ENCODE measurements around the gene IPMK.
"Not testable (repeated sequence)": the region's sequence is repeated elsewhere in the genome, so short reads cannot be mapped to it uniquely, and the experiment has no call there.

Gene IPMK

DNA sequence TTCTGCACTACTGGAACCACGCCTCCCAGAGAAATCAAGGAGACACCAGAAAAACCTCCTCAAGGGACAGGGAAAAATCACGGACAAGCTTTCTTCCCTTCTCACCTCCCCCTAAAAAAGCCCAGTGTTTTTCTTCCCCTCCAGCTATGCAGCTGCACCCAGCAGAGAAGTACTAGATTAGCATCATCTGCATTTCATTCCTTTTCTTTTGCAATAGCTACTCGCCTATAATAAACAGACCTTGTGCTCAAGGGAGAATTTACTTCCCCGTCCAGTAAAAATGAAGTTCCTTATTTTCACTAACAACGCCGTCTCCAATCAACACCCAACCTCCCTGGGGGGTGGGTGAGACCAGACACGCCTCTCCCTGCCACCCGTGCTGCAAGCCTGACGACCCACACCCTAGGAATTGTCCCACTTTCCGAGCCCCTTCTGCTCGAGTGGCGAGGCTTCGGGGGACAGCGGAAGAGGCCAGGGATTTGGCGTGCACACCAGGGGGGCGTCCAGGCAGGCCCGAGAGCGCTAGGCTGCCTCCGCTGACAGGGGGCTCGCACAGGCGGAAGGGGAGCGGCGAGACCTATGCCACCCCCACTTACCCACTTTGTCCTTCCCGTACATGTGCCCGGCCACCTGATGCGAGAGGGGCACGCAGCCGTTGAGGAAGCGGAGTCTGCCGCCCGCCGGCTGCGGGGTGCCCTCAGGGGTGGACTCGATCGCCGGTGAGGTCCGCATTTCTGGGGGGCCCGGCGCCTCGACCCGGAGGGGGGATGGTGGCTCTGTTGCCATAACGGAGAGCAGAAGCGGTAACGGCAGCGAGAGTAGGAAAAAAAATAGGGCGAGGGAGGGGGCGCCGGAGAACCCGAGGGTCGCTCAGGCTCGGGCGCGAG is 625 bp downstream of the IPMK start:
- DNase-seq, result no peak

DNA sequence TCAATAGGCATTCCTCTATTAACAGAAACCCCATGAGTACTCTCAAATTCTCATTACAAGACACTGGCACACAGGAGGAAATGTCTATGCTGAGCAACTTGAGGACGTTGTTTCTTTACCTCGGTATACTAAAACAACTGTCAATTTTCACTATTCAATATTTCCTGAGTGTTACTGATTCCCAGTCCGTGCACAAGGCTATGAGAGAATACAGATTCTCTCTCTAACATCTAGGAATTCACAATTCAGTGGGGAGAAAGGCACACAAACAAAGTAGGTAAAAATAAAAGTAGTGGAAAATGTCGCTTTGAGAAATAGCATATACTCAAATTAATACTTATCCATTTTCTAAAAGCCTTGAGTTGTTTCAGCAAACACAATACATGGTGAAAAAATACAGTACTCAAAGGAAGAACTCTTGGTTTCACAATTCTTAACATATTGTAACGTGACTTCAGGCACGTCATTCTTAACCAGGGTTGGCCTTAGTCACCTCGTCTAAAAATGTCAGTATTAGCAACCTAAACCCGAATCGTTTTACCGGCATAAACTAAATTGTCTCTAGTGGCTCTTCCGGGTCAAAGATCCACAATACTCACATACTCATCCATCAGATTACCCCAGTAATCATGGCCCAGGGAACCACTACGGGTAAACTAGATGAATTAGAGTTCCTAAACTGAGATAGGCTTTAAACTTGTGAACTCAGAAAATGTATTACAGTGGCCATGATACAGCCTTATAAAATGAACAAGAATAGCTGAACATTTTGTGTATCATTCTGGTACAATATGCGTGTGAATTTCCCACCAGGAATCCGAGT is 1.5 kb downstream of the IPMK start:
- no peak for DNase-seq

DNA sequence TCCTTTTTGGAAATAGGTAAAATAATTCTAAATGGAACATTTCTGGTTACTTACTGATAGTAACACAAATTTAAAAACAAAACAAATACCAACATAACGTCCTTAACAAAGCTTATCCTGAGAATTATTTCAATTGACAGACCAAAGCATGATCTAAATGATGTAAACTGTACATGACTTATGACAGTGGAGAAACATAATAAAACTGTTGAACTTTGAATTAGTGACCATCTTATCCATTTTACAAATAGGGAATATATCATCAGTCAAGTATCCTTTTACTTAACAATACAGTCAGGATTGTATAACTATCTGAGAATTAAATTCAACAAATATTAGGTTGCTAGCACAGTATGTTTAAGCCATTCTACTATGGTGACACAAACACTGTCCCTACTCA is 2.4 kb downstream of the IPMK start:
- DNase-seq, result no peak

DNA sequence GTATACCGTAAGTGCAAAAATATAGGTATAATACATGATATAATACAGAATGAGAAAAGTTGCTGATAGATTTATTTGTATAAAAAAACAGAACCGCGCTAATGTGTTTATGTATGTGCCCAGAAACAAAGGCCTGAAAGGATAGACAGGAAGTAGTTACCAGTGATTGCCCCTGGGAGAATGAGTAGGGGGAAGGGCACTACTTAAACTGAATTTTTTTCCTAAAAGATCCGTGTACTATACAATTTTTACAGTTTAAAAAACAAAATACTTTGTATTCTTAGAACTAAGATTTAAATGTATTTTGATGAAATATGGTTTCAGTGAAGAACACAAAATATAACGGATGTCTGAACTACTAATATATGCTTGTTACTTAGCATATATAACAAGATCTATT is 2.9 kb downstream of the IPMK start:
- no peak for DNase-seq

DNA sequence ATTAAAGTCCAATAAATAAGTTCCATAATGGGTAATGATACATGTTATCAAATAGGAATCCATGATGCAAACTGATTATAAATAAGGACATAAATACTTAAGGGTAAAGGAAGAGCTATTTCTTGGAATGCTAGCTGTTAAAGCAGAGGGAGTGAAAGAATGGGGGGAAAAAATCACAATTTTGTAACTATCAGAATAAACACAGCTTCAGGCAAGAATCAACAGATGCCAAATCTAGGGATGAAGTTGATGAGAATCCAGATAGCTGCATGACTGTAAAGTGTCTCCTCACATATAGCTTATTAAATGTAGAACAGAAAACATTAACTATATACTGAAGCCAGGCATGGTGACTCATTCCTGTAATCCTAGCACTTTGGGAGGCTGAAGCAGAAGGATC is 4.9 kb downstream of the IPMK start:
- no peak for DNase-seq

DNA sequence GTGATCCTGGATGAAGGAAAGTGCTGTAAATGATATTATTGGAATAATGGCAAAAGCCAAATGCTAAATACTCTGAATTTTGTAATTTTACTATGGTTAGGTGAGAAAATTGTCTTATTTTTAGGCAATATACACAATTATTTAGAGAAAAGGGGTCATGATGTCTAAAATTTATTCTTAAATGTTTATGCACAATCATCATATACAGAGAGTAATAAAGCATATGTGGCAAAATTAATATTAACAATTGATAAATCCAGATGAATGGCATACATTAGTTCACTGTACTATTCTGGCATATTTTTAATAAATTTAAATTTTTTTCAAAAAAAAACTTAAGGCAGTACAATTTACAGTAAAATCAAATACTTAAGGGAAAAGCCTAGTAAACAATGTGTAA is 7.4 kb downstream of the IPMK start:
- no peak for DNase-seq

DNA sequence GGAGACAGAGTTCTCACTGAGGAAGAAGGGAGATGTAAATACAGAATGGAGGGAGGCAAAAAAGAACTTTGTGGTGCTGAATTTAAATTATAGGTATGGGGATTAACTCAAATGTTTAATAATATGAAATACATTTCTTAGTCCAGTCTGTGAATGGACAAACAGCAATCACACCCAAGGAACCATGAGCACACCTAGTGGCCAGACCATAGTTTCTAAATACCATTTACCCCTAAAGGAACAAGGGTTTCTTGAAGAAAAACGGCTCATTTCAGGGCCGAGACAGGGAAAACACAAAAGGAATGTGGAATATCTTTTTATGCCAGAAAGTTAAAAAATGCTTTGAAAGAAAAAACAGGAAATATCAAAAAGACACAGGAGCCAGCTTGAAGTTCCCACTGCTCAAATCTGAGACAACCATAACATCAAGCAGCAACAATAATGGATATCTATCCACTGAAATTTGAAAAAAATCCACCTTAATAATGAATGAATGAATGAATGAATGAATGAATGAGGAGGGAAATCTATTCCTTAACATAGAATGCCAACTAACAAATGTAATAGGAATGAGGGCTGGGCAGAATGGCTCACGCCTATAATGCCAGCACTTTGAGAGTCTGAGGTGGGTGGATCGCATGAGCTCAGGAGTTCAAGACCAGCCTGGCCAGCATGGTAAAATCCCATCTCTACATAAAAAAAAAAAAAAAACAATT is 8.6 kb downstream of the IPMK start:
- no peak for DNase-seq

DNA sequence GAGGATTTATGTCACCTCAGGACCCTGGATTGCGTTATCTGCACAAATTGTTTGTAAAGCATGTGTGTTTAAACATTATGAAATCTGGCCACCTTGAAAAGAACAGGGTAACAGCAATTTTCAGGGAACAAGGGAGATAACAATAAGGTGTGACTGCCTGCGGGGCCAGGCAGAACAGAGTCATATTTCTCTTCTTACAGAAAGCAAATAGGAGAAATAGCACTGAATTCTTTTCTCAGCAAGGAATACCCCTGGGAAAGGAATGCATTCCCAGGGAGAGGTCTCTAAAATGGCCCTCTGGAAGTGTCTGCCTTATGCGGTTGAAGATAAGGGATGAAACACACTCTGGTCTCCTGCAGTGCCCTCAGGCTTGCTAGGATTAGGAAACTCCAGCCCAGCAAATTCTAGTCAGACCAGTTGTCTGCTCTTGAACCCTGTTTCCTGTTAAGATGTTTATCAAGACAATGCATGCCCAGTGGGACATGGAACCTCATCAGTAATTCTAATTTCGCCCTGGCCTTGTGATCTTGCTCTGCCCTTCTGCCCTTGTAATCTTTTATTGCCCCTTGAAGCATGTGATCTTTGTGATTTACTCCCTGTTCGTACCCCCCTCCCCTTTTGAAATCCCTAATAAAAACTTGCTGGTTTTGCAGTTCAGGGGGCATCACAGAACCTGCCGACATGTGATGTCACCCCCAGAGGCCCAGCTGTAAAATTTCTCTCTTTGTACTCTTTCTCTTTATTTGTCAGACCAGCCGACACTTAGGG is 11.5 kb downstream of the IPMK start:
- not testable (repeated sequence) for DNase-seq

DNA sequence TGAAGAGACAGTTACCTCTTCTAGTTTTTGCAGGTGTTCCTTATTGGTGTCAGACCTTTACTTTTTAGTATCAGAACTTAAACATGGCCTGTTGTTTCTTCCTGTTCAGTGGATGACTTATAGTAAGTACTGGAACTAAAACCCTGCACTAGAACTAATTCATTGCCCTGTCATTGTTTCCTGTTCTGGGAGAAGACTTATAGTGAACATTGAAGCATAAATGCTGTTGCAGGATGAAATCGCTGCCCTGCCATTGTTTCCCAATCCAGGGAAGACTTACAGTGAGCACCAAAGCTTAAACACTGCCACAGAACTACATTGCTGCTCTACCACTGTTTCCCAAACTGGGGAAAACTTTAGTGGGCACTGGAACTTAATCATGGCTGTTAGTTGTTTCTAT is 13.1 kb downstream of the IPMK start:
- no peak for DNase-seq

DNA sequence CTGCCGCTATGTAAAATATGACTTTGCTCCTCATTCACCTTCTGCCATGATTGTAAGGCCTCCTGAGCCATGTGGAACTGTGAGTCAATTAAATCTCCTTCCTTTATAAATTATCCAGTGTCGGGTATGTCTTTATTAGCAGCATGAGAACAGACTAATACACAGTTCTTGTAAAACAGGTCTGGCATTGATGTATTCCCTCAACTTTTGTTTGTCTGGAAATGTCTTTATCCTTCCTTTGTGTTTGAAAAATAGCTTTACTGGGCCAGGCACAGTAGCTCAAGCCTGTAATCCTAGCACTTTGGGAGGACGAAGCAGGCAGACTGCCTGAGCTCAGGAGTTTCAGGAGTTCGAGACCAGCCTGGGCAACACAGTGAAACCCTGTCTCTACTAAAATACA is 14.5 kb downstream of the IPMK start:
- DNase-seq, result no peak

DNA sequence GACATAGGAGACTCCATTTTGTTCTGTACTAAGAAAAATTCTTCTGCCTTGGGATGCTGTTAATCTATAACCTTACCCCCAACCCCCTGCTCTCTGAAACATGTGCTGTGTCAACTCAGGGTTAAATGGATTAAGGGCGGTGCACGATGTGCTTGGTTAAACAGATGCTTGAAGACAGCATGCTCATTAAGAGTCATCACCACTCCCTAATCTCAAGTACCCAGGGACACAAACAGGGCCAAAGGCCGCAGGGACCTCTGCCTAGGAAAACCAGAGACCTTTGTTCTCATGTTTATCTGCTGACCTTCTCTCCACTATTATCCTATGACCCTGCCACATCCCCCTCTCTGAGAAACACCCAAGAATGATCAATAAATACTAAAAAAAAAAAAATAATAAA is 23.0 kb downstream of the IPMK start:
- not testable (repeated sequence) for DNase-seq

DNA sequence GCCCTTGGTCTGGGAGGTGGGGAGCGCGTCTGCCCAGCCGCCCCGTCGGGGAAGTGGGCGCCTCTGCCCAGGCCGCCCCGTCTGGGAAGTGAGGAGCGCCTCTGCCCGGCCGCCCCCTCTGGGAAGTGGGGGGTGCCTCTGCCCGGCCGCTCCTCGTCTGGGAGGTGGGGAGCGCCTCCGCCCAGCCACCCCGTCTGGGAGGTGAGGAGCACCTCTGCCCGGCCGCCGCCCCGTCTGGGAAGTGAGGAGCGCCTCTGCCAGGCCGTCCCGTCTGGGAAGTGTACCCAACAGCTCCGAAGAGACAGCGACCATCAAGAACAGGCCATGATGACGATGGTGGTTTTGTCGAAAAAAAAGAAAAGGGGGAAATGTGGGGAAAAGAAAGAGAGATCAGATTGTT is 23.5 kb downstream of the IPMK start:
- not testable (repeated sequence) for DNase-seq

DNA sequence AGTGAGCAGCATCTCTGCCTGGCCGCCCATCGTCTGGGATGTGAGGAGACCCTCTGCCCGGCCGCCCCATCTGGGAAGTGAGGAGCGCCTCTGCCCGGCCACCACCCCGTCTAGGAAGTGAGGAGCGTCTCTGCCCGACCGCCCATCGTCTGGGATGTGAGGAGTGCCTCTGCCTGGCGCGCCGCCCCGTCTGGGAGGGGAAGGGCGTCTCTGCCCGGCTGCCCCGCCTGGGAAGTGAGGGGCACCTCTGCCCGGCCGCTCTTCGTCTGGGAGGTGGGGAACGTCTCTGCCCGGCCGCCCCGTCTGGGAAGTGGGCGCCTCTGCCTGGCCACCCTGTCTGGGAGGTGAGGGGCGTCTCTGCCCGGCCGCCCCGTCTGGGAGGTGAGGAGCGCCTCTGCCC is 23.9 kb downstream of the IPMK start:
- DNase-seq, result not testable (repeated sequence)

DNA sequence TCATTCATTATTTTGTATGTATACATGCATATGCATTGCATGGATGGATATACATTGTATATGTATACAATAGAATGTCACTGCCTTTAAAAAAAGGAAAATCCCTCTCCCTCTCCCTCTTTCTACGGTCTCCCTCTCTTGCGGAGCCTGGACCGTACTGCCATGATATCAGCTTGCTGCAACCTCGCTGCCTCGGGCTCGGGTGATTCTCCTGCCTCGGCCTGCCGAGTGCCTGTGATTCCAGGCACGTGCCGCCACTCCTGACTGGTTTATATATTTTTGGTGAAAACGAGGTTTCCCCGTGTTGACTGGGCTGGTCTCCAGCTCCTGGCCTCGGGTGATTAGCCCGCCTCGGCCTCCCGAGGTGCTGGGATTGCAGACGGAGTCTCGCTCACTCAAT is 24.4 kb downstream of the IPMK start:
- DNase-seq, result no peak

DNA sequence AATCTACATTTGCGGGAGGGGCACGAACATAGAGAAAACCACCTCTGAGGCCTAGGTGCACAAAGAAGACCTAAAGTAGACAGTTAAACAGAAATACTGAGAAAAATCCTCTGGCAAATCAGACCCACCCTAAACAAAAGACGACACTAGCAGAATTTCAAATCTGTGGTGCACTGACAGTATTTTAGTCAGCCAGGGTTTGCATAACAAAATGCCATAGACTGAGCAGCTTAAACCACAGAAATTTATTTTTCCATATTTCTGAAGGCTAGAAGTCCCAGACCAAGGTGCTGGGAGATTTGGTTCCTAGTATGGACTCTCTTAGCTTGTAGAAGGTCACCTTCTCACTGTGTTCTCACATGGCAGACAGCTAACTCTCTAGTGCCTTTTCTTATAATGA is 26.3 kb downstream of the IPMK start:
- no peak for DNase-seq

DNA sequence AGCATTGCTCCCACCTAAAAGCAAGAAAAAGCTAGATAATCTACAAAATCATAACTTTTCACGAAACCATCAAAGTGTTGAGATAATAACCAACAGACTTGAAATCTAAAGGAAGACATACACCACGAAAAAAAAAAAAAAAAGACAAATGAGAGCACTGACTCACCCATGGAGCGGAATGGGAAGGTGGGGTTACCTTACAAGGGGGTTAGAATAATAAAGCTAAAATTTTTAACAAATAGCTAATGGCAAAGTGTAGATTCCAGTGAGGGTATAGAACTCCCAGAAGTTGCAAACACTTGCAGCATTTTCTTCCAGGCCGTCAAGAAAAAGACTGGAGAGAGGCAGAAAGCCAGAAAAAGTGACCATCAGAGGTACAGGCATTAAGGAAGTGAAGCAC is 27.2 kb downstream of the IPMK start:
- DNase-seq, result no peak

DNA sequence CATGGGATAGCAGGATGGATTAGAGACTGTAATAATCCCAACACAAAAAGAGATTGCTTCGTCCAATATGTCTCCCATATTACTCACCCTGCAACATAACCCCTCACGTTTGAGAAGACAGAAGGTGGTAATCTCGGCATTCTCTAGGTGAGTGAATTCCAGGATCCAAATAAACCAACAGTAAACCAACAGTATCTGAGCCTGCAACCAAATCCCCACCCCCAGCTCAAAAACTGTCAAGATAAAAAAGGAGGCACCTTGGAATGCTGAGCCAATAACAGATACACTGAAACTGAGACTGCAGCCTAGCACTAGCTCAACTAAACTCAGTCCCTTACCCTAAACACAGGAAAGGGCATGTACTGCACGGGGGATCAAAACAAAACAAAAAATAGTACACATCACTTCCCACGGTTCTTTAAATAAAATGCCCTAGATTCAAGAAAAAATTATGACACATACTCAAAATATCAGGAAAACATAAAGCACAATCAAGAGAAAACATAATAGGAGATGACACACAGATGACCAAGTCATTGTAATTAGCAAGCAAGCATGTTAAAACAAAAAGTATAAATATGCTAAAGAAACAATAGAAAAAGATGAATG is 28.0 kb downstream of the IPMK start:
- DNase-seq, result no peak

DNA sequence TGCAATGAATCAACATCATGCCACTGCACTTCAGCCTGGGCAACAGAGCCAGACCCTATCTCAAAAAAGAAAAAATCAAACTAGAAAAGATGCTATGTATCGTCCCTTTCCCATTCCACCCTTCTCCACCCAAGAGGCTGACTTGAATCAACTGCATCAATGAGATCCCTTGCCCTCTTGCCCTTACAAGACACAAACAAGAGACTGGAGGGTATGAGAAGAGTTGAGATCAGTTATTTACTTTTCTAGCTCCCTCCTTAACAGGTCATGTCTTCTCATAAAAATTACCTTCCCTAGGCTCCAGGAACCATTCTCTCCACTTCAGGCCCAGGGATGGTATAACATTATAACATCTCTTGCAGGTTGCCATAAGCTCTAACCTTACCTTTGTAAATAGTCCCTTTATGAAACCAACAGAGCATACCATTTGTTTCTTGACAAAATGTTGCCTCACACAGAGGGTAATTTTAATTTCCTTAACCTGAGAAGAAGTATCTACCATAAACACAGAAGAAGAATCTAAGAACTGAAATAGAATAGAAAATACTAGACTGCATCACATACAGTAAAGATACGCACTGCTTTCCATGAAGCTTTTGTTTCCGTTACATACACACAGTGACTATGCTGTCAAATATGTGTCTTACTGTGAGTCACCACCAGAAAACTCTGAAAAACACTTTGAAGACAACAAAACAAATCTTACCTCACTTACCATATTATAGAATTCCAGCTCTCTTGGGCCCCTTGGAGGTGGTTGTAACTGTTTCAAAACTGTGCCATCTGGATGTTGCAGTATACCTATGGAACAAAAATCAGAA is 30.5 kb downstream of the IPMK start:
- no peak for DNase-seq

DNA sequence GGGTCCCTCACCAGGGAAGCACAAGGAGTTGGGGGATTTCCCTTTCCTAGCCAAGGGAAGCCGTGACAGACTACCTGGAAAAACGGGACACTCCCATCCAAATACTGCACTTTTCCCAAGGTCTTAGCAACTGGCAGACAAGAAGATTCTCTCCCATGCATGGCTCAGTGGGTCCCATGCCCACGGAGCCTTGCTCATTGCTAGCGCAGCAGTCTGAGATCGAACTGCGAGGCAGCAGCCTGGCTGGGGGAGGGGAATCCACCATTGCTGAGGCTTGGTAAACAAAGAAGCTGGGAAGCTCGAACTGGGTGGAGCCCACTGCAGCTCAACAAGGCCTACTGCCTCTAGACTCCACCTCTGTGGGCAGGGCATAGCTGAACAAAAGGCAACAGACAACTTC is 37.8 kb downstream of the IPMK start:
- not testable (repeated sequence) for DNase-seq

DNA sequence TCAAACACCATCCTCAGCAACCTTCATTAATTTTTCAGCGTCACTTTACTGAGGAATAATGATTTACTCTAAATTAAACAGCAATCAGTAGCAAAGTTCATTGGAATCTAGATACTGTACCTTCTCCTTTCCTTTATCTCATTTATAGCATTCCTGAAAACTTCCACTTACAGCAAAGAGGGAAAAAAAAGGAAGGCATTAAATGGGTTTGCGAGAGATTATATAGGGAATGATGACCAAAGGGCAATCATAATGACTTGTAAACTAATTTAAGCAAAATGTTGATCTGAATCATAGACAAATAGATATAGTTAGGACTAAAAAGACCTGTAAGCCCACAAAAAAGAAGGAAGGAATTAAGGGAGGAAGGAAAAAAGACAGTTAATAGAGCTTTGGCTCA is 42.0 kb downstream of the IPMK start:
- DNase-seq, result no peak

DNA sequence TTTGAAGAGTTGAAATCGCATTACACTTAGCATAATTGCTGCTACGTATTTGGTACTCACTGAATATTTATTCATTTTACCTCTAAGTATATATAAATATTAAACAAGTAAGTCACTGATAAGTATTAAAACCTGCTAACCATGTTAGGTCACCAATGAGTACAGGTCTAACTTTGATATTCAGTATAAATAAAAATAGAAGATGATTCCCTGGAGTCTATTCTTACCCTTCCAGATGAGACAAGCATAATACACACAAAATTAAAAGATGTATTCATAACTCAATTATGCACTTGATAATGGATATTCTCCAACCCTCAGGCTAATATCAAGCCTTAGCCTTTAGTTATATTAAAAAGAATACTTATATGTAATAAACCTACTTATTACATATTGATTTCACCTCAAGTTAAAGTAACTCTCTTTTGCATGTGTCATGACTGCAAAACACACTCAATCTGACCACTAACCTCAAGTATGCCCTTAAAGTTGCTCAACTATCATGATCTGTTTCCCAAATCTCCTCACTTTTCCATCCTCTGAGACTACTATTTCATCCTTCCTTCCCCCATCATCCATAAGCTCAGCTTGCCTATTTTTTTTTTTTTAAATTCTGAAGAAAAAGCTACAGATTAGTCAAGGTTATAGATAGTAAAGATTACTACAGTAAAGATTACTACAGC is 46.8 kb downstream of the IPMK start:
- no peak for DNase-seq

Measured in NCI-H2171 (cell line).